ENCODE results near the gene VPS35L.

Gene VPS35L

GRCh38 chr16:19555186-19555937, at the start of gene VPS35L:
Gene VPS35L (plus strand): TSS chr16:19555703. CDS start chr16:19555730, 27 bp downstream.
- DNase-seq (ENCODE audit: low spot score), result peak; percentile 97

- DNase-seq (ENCODE audit: low spot score), result no peak
These were observed 48.5 kb upstream of the VPS35L start for GRCh38 chr16:19506965-19507364.

DNA sequence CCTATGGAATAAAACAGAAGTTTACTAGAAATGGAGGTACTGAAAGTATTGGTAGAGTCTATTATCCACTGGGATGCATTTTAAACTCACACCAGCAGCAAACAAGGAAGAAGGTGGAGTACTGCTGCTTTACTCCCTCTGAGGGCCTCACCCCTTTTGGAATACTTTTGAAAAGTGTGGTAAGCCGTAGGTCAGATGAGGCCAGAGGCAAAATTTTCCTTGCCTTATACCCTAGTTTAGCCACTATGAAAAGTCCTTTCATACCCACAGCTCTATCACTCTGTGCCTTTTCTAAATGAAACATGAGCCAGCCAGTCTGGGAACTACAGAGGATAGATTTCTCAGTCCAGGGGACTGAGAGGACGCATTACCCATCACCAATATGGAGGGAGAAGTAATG, 47.6 kb upstream of the VPS35L start:
- DNase-seq (ENCODE audit: low spot score), result no peak

DNA sequence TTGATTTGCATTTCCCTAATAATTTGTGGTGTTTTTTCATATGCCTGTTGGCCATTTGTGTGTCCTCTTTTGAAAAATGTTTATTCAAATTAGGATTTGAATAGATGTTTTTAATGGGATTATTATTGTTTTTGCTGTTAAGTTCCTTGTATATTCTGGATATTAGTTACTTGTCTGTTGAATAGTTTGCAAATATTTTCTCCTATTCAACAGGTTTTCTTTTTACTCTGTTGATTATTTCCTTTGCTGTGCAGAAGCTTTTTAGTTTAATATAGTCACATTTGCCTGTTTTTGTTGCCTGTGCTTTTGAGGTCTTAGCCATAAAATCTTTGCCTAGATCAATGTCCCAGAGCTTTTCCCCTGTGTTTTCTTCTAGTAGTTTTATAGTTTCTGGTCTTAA, 43.2 kb upstream of the VPS35L start:
- no peak for DNase-seq (ENCODE audit: low spot score)

GRCh38 chr16:19513377-19514053, 42.0 kb upstream of the VPS35L start:
- no peak for DNase-seq (ENCODE audit: low spot score)

DNA sequence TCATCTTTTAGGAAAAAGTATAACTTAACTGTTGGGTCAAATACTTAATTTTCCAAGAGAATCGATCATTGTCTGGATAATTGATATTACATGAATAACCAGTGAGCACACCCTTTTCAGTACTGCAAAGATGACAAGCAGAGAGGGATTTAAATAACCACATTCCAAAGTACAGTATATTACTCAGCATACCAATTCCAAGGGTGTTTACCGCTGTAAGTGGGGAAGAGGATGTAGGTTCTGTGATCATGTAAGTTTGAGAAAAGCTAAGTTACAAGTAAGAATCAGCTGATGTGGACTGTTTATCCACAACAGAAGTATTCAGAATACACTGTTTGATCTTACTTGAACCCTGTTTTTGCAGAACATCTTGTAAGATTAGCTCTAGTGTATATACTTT, 39.7 kb upstream of the VPS35L start:
- DNase-seq (ENCODE audit: low spot score), result no peak

DNA sequence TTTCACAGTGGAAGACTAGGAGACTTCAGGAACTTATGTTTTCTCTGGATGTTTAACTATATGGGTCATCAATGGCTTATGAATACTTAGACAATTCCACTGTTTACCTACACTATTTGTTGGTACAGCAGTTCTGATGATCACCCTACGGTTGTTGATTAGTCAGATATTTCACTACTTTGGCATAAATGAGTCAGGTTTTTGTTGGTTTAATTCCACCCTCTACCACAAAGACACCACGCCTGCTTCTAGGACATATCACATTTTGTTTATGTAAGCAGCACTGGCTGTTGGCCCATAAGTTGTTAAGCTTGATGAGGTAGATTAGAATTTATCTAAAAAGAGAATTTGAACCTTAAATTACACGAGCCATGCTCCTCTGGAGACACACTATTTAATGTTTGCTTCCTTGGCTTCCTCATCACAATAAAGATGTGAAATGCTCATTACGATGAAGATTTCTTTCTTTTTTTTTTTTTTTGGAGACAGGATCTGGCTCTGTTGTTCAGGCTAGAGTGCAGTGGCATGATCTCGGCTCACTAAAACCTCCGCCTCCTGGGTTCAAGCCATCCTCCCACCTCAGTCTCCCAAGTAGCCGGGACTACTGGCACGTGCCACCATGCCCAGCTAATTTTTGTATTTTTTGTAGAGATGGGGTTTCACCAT, 37.9 kb upstream of the VPS35L start:
- no peak for DNase-seq (ENCODE audit: low spot score)

- no peak for DNase-seq (ENCODE audit: low spot score)
These were observed 37.1 kb upstream of the VPS35L start for GRCh38 chr16:19518388-19518787.

- no peak for DNase-seq (ENCODE audit: low spot score)
These were observed 34.6 kb upstream of the VPS35L start for GRCh38 chr16:19520861-19521331.

DNA sequence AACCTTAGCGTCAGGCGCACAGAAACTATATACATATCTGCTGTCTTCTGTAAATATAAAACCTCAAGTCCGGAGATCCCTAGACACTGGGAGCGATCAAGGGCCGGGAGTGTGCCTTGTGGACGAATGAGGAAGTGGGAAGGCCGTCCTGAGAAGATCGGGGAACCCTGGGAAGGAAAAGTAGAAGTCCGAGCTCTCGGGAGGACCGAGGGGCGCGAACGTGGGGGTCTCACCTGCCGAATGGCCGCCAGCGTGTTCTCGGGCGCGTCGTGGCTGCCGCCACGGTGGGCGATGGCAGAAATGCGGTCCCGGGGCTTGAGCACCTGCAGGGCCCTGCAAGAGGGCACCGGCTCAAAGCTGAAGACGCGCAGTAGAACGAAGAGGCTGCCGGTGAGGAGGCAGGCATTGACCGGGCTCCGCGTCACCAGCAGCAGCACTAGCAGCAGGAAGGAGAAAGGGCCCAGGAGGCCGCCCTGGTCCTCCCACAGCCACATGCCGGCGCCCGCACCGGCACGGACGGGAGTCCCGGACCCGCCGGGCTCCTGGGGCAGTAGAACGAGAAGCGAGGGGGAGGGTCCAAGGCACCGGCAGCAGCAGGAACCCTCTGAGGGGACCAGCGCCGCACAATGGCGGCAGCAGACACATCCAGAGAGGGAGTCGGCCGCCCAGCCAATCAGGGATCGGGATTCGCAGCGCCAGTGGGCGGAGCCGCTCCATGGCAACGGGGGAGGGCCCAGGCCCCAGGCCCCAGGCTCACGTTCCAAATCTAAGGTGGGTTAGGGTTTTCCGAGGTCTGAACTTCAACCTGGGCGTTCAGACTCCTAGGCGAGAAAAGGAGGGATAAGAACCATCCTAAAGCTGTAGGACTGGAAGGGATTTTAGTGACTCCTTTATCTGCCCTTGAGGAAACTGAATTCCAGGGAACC, 33.8 kb upstream of the VPS35L start, which contains the start of gene GDE1:
TSS of gene GDE1 (minus strand) at position 628 of the 926 bp plus-strand sequence. CDS start at position 494, 134 bp downstream.
- peak; percentile 96 for DNase-seq (ENCODE audit: low spot score)

DNA sequence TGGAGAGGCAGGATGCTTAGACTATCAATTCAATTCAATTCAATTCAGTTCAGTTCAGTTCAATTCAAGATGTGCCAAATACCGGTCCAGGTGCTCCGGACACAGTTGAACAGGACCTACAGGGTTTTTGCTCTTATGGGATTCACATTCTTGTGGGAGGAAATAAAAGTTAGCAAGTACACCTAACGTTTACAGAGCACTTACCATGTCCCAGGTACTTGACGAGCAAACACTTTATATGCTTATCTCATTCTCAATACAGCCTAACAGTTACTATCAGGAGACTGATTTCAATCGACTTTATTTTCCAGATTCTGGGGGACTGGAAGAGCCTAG, 33.1 kb upstream of the VPS35L start:
- DNase-seq (ENCODE audit: low spot score), result no peak

- DNase-seq (ENCODE audit: low spot score), result no peak
These were observed 32.7 kb upstream of the VPS35L start for GRCh38 chr16:19522760-19523159.

DNA sequence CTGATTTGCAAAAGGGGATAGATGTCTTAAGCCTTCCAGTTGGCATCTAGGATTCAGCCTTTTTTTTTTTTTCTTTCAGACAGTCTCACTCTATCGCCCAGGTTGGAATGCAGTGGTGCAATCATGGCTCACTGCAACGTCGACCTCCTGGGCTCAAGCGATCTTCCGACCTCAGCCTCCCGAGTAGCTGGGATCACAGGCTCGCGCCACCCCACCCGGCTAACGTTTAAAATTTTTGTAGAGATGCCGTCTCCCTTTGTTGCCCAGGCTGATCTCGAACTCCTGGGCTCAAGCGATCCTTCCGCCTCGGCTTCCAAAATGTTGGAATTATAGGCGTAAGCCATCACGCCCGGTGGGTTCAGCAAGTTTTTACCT, 32.3 kb upstream of the VPS35L start:
- no peak for DNase-seq (ENCODE audit: low spot score)

DNA sequence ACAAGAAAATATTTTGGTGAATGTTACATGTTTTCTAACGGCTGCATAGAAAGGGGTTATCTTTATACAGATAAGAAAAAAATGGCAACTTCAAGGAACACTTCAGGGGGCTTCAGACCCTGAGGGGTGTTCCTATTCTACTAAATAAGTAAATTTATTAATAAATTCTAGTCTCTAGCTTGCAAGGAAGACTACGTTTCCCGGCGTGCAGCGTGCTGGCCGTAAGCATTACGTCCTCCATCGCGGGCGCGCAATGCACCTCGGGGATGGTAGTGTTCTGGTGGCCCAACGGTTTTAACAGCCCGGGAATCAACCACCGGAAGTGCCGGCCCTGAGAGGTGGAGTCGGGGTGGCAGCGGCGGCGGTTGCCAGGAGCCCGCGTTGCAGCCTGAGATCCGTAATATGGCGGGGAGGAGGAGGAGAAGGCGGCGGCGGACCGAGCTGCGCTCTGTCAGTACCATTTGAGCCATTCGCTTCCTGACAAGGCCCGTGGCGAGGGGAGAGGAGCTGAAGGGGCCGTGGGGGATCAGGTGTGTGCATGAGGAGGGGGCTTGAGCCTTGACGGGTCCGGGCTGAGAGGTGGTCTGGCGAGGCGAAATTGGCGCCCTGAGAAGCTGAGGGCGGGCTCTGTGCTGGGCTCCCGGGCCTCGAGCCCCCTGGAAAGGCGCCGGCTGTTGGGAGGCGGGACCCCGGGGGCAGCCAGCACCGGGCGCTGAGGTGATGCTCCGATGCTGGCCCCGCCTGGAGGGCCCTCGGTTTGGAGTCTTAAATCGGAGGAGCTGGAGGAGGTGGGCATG, 31.7 kb upstream of the VPS35L start, which contains the start of gene CCP110:
TSS of gene CCP110 (plus strand) at position 384 of the 797 bp plus-strand sequence. CDS start 3,940 bp downstream, outside the sequence.
- DNase-seq (ENCODE audit: low spot score), result peak; percentile 97

GRCh38 chr16:19524356-19524615, 31.2 kb upstream of the VPS35L start:
- DNase-seq (ENCODE audit: low spot score), result no peak

DNA sequence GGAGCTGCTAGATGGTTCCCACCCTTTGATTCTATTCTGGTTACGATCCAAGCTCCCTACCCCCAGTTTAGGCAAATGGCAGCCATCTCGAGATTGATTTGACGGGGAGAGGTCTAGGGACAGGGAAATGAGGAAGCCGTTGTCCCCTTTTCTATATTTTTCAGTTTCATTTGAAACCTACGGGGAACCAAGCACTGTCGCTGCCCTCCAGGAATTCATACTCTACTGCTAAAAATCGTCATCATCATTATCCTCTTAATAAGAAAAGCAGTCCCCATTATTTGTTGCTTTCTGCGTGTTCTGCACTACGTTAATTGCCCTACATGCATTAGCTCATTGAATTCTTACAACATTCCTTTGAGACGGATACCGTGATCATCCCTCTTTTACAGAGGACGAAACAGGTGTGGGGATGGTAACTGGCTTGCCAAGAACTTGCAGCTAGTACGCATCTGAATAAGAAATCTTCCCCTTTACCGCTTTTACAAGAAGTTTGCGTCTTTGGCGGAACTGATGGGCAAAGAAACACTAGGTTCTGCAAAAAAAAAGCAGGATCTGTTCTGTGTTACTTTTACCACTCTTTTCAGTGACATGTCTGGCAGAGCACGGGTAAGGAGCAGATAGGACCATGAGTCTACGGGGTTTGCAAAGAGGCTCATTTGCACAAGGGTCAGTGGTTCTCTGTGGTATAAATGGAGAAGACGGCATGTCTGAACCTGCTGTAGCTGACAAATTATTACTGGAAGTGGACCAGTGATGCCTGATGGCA, 30.7 kb upstream of the VPS35L start:
- DNase-seq (ENCODE audit: low spot score), result no peak

DNA sequence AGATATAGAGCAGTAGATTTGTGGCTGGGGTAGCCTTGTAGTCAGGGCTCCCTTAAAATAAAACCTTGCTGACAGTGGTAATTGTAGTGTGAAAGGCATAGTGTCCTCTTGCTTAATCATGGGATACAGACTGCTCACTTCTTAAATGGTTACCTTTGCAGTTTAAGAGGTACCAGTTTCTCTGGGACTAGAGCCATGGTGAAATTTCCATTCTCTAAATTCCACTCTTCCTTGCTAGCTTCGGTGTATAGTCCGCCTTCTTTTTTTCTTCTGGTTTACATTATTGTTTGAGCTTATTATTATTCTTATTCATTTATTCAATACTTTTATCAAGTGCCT, 30.1 kb upstream of the VPS35L start:
- DNase-seq (ENCODE audit: low spot score), result no peak

DNA sequence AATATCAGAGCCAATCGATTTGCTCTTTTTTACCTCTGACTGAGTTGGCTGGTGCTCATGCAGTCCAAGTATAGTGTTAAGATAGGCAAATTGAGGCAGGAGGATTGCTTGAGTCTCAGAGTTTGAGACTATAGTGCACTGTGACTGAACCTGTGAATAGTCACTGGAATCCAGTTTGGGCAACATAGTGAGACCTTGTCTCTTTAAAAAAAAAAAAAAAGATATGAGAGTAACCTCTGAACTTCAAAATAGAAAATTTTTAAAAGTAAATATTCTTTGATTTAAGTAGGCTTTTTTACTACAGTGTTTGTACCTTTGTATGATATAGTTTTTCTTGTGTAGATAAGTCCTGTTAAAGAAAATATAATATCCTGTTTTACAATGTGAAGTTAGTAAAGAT, 28.3 kb upstream of the VPS35L start:
- no peak for DNase-seq (ENCODE audit: low spot score)

DNA sequence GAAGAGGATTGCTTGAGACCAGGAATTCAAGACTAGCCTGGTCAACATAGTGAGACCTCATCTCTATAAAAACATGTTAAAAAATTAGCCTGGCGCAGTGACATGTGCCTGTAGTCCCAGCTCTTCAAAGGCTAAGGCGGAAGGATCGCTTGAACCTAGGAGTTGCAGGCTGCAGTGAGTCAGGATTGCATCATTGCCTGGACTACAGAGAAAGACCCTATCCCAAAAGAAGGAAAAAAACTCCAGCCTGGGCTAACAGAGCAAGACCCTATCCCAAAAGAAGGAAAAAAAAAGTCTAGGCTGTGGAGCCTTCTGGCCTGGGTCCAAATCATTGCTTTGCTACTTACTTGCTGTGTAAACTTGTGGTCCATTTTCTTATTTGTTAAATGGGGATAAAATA, 26.8 kb upstream of the VPS35L start:
- no peak for DNase-seq (ENCODE audit: low spot score)

- no peak for DNase-seq (ENCODE audit: low spot score)
These were observed 22.9 kb upstream of the VPS35L start for GRCh38 chr16:19532601-19533000.

Measured in AG08395 (cell line).